ENCODE measurements around the gene LIPN.
A peak's percentile ranks its signal among the peaks of the same experiment; 100 is the strongest.

DNA sequence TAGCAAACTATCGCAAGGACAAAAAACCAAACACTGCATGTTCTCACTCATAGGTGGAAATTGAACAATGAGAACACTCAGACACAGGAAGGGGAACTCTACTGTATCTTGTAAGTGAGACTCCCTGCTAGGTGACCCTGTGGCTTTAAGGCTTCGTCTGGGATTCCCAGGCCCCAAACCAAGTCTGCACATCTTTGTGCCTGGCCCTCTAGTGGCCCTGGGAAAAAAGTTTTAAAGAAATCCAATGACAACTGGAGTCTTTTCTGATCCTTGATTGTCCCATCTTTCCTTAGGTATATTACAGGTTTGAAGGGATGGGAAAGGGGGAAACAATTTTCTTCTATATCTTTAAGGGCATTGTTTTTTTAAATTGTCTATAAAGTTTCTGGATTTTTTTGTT lies 32.1 kb downstream of the LIPN start:
- TF ChIP-seq POLR2AphosphoS5 (IDR thresholded peaks at IDR 0.05; ENCODE audit: low read depth) (no peak), EZH2 (IDR thresholded peaks at IDR 0.05; ENCODE audit: low read depth, unreplicated experiment) (no peak), ZNF331 (CRISPR knock-in tag; IDR thresholded peaks at IDR 0.05; ENCODE audit: low read depth) (no peak), CREB1 (CRISPR knock-in tag; IDR thresholded peaks at IDR 0.05; ENCODE audit: low read depth) (no peak), EZH2phosphoT487 (IDR thresholded peaks at IDR 0.05; ENCODE audit: unreplicated experiment) (no peak)
- TF ChIP-seq, protein P1, sequence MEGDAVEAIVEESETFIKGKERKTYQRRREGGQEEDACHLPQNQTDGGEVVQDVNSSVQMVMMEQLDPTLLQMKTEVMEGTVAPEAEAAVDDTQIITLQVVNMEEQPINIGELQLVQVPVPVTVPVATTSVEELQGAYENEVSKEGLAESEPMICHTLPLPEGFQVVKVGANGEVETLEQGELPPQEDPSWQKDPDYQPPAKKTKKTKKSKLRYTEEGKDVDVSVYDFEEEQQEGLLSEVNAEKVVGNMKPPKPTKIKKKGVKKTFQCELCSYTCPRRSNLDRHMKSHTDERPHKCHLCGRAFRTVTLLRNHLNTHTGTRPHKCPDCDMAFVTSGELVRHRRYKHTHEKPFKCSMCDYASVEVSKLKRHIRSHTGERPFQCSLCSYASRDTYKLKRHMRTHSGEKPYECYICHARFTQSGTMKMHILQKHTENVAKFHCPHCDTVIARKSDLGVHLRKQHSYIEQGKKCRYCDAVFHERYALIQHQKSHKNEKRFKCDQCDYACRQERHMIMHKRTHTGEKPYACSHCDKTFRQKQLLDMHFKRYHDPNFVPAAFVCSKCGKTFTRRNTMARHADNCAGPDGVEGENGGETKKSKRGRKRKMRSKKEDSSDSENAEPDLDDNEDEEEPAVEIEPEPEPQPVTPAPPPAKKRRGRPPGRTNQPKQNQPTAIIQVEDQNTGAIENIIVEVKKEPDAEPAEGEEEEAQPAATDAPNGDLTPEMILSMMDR (conservative IDR thresholded peaks at IDR 0.05; ENCODE audit: low read depth in 2 of 2), result peak; percentile 65 to 79
- TF ChIP-seq, protein P2, sequence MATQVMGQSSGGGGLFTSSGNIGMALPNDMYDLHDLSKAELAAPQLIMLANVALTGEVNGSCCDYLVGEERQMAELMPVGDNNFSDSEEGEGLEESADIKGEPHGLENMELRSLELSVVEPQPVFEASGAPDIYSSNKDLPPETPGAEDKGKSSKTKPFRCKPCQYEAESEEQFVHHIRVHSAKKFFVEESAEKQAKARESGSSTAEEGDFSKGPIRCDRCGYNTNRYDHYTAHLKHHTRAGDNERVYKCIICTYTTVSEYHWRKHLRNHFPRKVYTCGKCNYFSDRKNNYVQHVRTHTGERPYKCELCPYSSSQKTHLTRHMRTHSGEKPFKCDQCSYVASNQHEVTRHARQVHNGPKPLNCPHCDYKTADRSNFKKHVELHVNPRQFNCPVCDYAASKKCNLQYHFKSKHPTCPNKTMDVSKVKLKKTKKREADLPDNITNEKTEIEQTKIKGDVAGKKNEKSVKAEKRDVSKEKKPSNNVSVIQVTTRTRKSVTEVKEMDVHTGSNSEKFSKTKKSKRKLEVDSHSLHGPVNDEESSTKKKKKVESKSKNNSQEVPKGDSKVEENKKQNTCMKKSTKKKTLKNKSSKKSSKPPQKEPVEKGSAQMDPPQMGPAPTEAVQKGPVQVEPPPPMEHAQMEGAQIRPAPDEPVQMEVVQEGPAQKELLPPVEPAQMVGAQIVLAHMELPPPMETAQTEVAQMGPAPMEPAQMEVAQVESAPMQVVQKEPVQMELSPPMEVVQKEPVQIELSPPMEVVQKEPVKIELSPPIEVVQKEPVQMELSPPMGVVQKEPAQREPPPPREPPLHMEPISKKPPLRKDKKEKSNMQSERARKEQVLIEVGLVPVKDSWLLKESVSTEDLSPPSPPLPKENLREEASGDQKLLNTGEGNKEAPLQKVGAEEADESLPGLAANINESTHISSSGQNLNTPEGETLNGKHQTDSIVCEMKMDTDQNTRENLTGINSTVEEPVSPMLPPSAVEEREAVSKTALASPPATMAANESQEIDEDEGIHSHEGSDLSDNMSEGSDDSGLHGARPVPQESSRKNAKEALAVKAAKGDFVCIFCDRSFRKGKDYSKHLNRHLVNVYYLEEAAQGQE (IDR thresholded peaks at IDR 0.05; ENCODE audit: unreplicated experiment), result no peak

All from GM23338 (cell line).